GM18498 (cell line): ENCODE measurements around the gene PCDHGC5.

ENCODE experiments used
- ATAC-seq: cut with Tn5 transposase; IDR thresholded peaks from one replicate; pipeline ENCODE4 v1.9.1; 2021; ENCODE audit warnings: mild to moderate bottlenecking, moderate library complexity; ENCODE audit not compliant: unreplicated experiment

Gene PCDHGC5

GRCh38 chr5:141488591-141489561 is at the start of gene PCDHGC5:
Gene PCDHGC5, plus strand, starts transcription at chr5:141489081. Its CDS starts 160 bp downstream, at chr5:141489241.
- no peak for ATAC-seq

DNA sequence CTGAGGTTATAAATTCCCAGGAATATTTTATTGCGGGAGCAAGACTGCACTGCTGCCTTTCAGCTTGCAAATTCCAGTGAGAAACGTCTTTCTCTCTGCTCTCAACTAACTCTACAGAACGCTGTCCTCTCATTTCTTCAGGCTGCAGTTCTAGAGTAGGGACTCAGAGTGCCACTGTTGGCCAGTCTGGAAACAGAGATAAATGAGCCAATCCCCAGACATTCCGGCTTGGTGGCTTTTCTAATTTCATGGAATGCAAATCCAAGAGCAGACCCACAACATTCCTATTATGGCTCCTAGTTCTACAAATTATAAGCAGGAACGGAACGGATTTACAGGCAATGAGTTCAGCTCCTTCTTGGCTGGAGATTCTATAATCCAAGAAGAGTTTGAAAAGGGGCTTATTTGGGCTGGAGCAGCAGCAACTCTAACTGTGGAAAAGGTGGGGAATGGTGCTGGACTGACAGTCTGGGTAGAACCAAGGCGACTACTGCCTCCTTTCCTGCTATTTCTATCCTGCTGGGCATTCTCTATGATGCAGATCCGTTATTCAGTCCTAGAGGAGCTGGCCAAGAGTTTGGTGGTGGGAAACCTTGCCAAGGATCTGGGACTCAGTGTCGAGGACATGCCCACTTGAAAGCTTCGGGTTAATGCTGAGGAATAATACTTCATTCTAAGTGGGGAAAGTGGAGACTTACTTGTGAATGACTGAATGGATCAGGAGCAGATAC is 49.3 kb upstream of the PCDHGC5 start:
- ATAC-seq = no peak

- ATAC-seq = no peak
Observed at GRCh38 chr5:141440341-141440740, 48.5 kb upstream of the PCDHGC5 start.

DNA sequence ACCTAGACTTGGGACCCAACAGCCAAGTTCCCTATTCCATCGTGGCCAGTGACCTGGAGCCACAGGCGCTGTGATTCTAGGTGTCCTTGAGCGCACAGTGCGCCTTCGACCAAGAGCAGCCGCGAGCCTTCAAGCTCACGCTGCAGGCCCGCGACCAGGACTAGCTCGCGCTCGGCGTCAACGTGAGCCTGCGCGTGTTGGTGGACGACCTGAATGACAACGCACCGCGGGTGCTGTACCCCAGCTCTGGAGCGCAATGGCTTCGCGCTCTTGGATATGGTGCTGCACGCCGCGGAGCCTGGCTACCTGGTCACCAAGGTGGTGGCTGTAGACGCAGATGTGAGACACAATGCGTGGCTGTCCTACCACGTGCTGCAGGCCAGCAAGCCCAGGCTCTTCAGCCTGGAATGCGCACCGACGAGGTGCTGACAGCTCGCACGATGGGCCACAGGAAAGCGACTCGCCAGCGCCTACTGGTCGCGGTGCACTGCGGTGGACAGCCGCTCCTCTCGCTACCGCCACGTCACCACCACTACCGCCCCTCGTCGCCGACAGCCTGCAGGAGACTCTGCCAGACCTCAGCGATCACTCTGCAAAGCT is 47.2 kb upstream of the PCDHGC5 start:
- ATAC-seq = no peak

DNA sequence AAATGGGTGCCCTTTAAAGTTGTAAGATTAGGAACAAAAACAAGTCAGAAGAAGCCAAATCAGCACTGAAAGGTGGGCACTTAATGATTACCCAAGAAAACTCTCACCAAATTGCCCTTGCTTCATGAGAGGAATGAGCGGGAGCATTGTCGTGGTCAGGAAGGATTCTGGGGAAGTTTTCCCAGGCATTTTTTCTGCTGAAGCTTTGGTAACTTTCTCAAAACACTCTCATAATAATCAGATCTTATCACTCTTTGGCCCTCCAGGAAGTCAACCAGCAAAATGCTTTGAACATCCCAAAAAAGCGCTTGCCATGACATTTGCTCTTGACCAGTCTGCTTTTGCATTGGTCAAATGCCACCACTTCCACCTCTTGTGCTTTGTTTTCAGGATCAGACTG is 23.5 kb upstream of the PCDHGC5 start:
- ATAC-seq = no peak

DNA sequence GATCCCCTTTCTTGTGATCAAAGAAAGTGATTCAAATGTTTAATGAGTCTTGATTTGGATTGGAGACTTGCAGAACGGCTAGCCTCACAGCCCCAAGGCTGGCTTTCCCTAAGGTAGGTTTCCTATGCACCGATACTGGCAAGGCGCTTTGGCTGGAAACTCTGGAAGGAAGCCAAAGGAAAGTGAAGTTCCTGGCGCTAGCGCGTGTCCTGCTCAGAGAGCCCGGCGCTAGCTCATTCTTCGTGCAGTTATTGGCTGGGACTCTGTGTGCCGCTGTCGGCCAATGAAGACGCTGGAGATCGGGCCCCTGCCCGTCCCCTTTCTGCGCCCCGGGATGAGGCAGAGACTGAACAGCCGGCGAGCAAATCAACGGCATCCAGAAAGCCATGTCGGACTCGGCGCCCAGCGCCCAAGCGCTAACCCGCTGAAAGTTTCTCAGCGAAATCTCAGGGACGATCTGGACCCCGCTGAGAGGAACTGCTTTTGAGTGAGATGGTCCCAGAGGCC is 13.2 kb upstream of the PCDHGC5 start, which contains the start of gene PCDHGC3:
Gene PCDHGC3, plus strand, starts transcription at position 342 of the 507 bp plus-strand sequence. Its CDS starts 151 bp downstream, at position 493.
- ATAC-seq = peak; percentile 94

GRCh38 chr5:141476132-141476911 is 12.6 kb upstream of the PCDHGC5 start:
- peak; percentile 28 for ATAC-seq

- no peak for ATAC-seq
Observed at GRCh38 chr5:141477044-141477575, 11.8 kb upstream of the PCDHGC5 start.

DNA sequence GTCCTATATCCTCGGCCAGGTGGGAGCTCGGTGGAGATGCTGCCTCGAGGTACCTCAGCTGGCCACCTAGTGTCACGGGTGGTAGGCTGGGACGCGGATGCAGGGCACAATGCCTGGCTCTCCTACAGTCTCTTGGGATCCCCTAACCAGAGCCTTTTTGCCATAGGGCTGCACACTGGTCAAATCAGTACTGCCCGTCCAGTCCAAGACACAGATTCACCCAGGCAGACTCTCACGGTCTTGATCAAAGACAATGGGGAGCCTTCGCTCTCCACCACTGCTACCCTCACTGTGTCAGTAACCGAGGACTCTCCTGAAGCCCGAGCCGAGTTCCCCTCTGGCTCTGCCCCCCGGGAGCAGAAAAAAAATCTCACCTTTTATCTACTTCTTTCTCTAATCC is 11.1 kb upstream of the PCDHGC5 start:
- no peak for ATAC-seq

DNA sequence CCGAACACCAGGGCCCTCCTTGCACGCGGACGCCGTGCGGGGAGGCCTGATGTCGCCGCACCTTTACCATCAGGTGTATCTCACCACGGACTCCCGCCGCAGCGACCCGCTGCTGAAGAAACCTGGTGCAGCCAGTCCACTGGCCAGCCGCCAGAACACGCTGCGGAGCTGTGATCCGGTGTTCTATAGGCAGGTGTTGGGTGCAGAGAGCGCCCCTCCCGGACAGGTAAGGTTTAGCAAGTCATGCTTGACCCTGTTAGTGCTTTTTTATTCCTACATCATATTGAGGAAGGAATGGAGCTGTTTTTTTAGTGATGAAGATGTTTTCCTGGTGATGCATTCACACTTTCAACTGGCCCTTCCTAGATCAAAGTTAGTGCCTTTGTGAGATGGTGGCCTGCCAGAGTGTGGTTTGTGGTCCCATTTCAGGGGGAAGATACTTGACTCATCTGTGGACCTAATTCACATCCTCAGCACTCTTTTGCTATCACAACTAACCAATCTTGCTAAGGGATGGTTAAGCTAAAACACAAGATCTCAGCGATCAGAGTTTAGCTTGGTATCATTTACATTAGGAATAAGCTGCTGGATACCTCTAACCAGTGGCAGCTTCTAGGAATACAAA is 10.4 kb upstream of the PCDHGC5 start:
- ATAC-seq = no peak

DNA sequence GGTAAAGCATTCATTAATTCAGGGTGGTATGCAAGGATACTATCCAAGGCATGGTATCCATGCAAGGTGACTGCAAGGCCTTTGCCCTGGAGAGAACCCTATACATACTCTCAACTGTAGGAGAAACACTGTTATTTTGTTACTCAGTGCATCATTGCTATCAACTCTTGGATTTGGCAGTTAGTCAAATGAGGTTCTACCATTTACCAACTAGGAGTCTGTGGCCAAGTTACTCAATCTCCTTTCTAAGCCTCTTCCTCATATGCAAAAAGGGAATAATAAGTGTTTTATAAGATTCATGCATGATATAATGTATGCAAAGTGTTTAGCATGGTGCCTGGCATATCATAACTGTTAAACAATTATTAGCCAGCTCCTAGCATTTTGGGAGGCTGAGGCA is 9.1 kb upstream of the PCDHGC5 start:
- ATAC-seq = no peak

DNA sequence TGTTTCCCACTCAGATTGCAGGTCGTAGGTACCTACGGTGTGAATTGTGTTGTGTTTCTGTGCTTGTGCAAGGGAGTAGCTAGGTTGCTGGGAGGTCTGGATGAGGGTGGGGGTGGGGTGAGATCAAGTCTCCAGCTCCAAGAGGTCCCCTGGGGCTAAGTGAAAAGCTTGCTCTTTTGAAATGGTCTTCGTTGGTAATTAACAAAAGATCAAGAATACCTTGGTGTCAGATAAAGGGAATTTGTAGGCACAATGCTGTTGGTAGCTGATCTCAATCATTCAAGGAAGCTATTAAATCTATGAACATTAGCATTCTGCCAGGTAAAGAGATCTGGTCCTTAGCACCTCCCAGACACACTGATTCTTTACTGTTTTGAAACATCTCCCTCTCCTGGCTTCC is 5.0 kb upstream of the PCDHGC5 start:
- no peak for ATAC-seq

DNA sequence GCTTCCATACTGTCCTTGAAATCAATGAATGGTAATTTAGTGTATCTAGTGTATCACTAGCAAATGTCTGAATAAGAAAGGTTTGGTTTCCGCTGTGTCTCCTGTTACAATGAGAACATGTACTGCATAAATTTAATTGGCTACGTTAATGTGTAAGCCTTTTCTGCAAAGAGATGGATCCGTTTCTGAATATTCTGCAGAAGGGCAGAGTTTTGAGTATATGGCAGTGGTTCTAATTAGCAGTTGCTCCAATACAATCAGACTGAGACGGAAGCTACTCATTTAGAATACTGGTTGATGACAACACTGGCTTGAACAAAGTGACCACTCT is 4.6 kb upstream of the PCDHGC5 start:
- no peak for ATAC-seq

DNA sequence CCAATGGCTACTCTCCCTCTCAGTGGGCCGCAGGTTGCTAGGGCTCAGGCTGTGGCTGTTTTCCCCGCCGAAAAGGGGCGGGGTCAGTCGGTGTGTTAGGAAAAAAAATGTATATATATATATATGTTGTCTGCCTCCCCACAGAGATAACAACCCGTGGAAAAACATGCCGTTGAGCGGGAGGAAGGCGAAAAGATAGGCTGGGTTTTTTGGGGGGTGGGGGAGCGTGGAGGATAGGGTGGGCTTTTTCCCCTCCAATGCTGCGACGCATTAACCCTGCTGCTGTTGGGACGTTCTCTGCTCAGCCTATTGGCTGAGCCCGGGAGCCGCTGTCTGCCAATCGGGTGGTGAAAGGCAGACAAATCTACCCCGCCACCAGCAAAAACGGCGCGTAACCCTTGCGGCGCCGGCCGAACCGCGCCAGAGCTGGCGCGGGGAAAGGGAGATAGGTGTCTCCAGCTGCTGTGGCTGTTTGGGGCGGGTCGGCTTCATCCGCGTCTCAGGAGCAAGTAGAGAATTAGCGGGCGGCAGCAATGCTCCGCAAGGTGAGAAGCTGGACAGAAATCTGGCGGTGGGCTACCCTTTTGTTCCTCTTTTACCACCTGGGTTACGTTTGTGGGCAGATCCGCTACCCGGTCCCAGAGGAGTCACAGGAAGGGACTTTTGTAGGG is 4.1 kb upstream of the PCDHGC5 start, which contains the start of gene PCDHGC4:
Gene PCDHGC4, plus strand, starts transcription at position 390 of the 671 bp plus-strand sequence. Its CDS starts 144 bp downstream, at position 534.
- ATAC-seq = no peak

GRCh38 chr5:141485321-141486055 is 3.4 kb upstream of the PCDHGC5 start:
- no peak for ATAC-seq

- ATAC-seq = no peak
Observed at GRCh38 chr5:141486091-141486490, 2.8 kb upstream of the PCDHGC5 start.

DNA sequence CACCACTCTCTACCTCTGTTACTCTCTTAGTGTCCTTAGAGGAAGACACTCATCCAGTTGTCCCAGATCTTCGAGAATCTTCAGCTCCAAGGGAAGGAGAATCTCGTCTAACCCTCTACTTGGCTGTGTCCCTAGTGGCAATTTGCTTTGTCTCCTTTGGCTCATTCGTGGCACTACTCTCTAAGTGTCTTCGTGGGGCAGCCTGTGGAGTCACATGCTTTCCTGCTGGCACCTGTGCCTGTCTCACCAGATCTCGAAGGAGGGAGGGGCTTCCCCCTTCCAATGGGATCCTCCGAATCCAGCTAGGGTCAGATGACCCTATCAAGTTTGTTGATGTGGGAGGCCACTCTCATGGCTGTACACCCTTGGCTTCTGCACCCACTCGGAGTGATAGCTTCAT is 1.8 kb upstream of the PCDHGC5 start:
- ATAC-seq = no peak

DNA sequence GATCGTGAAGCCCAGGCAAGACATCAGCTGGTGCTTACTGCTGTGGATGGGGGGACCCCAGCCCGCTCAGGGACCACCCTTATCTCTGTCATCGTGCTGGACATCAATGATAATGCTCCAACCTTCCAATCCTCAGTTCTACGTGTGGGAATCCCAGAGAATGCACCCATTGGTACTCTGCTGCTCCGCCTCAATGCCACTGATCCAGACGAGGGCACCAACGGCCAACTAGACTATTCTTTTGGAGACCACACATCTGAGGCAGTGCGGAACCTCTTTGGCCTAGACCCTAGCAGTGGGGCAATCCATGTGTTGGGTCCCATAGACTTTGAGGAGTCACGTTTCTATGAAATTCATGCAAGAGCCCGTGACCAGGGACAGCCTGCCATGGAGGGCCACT is 960 bp downstream of the PCDHGC5 start:
- no peak for ATAC-seq
